Measurements from ENCODE around the gene HDGFL2.
A peak's percentile ranks its signal among the peaks of the same experiment; 100 is the strongest.
"Not testable (repeated sequence)": the region's sequence is repeated elsewhere in the genome, so short reads cannot be mapped to it uniquely, and the experiment has no call there.

Gene HDGFL2

DNA sequence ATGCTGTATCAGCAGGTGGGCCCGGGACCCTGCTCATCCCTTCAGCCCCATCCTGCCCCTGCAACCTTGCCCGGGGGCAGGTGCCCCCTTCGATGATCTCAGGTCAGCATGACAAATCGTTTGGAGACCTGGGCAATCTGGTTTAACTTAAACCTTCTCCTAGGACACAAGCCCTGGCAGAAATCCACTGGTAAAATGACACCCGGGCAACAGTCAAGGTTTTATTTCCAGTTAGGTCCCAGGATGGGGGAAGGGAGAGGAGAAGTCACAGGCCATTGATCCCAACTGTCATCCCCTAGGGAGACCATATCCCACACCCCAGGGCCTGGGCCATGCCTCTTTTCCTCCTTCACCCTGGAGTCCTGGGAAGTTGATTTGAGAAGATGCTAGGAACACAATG, 64.7 kb downstream of the HDGFL2 start:
- DNase-seq = no peak

DNA sequence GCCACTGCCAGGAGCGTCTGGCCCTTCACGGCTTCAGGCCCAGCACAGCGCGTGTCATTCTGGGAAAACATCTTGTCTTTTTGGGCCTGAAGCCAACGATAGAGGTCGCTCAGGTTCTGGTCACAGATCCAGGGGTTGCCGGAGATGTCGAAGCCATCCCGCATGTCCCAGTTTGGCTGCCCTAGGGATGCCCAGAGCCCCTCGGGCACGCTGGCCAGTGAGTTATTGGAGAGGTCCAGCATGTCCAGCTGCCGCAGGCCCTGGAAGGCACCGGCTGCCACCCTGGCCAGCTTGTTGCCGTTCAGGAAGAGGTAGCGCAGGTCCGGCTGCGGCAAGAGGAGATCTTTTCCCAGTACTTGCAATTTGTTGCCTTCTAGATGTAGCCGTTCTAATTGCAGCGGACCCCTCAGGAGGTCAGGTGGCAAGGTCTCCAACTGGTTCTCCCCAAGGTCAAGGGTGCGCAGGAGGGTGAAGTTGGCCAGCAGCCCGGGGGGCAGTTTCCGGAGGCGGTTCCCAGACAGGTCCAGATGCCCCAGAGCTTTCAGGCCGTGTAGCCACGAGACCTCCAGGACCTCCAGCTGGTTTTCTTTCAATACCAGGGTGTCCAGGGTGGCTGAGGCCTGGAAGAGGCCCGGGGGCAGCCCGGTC, 66.0 kb downstream of the HDGFL2 start:
- peak; percentile 48 for DNase-seq

DNA sequence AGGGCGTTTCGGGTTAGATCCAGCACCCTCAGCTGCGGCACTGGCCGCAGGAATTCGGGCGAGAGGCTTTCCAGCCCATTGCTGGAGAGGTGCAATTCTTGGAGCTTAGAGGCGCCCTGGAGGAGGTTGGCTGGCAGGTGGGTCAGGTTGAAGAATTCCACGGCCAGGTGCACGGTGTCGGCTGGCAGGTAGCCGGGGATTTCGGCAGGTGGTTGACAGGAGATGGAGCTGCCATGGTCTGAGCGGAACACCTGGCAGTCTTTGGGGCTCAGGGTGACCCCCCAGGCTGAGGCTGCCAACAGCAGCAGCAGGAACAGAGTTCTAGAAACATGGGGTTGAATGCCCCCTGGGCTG, 66.5 kb downstream of the HDGFL2 start:
- DNase-seq = peak; percentile 50

DNA sequence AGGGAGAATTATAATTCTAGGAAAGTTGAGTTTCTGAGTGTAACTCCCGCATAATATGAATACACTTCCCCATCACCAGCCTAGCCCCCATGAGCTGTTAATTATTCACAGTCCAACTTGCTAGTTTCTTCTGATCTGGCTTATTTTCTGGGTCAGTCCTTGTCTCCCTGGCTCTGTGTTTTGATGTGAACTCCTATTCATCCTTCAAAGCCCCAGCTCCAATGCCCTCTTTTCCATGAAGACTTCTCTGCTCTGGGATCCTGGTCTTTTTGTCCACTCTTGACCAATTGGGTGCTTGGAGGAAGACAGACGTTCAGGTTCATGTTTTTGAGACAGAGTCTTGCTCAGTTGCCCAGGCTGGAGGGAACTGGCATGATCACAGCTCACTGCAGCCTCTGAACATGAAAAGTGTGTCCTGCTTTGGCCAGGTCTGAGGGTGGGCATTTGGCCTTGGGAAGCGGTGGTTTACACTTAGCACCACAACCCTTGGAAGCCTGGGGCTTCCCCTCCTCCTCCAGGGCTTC, 67.1 kb downstream of the HDGFL2 start:
- DNase-seq = no peak

DNA sequence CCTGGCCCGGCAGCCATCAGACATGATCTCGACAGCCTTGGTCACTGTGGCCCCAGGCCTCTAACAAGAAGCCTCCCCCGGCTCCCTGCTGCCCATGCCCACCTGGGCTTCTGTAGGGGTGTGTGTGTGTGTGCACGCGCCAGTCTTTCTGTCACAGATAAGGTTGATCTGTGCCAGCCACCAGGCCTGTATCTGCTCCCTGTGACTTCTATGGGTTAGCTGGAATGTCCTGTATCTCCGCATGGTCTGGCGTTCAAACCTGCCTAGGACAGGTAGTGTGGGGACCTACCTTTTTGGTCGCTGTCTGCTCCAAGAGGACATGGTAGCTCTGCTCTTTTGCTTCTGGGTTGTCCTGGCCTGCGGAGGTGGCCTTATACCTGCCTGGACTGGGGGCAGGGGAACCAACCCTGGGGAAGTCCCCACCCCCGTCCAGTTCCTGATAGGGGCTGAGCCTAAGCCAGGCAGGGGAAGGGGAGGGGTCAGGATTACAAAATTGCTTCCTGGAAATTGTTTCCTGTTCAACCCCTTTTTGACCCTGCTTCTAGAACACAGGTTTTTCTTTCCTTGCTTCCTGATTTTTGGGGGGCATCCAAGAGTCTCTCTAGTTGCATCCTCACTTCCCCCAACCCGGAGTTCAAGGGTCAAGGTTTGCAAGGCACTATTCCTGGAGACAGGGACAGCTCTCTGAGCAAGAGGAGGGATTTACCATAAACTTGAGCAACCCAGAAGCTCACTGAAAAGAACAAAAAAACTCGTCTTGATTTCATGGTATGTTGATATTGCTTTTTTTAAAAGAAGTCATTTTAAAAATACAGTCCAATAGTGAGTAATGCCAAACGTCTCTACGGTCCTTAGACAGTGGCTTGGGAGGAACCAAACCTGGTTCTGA, 67.8 kb downstream of the HDGFL2 start, which contains the start of gene LRG1:
Gene LRG1 (minus strand): TSS at position 344 of the 889 bp plus-strand sequence. CDS start 23 bp downstream, at position 321.
- DNase-seq = peak; percentile 56

DNA sequence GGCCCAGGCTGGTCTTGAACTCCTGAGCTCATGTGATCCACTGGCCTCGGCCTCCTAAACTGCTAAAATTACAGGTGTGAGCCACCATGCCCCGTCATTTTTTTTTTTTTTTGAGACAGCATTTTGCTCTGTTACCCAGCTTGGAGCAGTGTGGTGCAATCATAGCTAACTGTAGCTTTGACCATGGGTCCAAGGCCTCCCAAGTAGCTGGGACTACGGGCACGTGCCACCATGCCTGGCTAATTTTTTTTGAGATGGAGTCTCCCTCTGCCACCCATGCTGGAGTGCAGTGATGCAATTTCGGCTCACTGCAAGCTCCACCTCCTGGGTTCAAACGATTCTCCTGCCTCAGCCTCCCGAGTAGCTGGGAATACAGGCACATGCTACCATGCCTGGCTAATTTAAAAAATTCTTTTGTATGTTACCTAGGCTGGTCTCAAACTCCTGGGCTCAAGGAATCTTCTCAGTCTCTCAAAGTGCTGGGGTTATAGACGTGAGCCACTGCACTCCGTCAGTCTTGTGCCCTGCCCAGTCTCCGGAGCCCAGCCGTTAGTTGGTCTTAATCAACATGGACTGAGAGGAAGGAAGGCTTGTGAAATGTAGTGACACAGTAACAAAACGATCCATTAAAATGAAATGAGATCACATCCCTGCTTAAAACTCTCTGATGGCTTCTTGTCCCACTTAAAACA, 69.2 kb downstream of the HDGFL2 start:
- no peak for DNase-seq

DNA sequence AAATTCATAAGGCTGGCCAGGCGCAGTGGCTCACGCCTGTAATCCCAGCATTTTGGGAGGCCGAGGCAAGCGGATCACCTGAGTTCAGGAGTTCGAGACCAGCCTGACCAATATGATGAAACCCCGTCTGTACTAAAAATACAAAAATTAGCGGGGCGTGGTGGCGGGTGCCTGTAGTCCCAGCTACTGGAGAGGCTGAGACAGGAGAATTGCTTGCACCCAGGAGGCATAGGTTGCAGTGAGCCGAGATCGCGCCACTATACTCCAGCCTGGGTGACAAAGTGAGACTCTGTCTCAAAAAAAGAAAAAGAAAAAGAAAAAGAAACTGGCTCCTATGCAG, 69.7 kb downstream of the HDGFL2 start:
- DNase-seq = not testable (repeated sequence)

DNA sequence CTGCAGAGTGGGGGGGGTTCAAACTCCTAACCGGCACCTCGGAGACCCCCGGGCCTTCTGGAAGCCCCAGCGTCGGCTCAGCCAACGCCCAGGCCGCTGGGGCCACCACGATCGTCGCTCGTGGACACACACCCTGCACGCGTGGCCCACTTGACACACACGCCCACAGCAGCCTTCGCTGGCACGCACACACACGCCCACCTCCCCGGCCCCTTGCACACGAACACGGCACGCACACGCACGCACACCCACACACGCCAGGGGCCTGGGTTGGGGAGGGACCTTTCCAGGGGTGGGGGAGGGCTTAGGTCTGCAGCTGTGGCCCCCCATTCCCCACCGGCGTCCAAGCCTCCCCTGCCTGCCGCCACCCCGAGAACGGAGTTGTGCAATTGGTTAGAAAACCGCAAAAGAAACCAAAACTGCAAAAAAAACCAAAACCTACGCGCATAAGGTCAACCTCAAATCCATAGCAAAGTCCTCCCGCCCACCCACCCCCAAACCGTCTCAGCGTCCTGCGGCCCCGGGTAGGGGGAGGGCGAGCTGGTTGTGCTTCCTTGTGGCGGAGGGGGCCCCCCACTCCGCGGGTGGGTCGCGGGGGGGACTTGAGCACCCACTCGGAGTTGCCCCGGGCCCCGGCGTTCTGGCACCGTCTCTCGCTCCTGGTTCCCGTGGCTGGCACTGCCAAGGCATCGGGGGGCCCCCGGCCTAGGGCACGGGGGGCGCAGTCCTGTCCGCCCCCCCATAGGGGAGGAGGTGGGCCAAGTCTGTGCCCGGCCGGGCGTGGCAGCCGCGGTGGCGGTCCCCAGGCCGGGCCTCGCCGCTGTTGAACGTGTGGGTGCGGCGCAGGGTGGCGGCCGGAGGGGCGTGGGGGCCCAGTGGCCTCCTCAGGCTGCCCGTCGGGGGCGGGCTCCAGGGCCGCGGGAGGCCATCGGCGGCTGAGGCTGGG, 71.1 kb downstream of the HDGFL2 start:
- no peak for DNase-seq

DNA sequence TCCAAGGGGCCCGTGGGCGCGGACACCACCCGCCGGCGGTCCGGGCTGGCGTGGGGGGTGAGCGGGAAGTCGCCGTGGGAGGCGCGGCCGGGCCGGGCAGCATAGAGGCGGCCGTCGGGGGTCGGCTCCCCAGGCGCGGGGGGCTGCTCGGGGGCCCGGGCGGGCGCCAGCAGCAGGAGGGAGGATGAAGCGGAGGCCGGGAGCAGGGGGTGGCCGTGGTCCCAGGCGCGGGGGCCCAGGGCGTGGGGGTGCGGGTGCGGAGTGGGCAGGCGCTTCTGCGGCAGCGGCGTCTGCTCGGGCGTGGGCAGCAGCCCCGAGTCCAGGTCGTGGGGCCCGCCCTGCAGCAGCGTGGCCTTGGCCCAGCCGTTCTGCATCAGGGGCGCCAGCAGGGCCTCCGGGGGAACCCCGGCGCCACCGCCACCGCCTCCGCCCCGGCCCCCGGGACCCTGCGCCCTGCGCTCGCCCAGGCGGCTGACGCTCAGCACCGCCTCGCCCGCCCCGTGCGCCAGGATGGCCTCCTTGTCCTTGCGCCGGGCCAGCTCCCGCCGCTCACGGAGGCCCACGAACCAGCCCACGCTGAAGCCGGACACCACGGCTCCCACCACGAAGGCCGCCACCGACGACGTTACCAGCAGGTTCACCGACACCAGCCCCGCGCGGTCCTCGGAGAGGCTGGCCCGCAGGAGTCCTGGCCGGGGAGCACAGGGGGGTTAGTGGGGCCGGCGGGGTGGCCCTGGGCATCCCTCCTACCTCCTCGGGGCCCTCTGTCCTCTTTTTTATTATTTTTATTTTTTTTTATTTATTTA, 71.9 kb downstream of the HDGFL2 start:
- no peak for DNase-seq

DNA sequence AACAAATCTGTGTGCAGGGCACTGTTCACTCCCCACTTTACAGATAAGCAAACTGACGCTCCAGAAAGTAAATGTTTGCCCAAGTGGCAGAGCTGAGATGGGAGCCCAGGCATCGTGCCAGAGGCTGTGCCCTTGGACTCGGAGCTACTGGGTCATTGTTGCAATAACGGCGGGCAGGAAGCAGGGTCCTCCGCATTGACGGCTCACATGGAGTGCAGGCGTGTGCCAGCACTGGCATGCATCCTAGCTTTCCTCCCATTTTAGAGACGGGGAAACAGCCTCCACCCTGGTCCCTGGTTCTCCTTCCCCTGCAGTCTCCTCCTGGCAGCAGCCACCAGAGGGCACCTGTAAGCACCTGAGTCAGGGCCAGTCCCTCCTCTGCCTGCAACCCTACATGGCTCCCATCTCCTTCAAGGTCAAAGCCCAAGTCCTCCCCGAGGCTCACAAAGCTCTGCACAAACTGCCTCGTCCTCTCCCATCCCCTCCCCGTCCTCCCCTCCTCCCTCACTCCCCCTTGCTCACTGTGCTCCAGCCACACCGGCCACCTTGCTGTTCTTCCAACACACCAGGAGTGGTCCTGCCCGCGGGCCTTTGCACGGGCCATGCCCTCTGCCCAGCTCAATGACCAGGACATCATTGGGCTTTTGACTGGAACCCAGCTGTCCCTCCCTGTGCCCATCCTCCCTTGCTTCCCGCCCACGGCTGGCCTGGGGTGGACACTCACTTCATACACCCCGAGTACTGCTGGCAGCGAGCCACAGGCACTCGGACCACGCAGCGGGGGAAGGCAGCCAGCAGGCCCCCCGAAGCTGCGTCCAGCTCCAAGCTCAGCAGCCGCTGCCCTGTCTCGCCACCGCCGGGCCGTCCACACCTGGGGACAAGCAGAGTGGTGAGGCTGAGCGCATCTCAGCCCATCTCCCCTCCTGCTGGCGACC, 75.5 kb downstream of the HDGFL2 start:
- peak; percentile 65 for DNase-seq

DNA sequence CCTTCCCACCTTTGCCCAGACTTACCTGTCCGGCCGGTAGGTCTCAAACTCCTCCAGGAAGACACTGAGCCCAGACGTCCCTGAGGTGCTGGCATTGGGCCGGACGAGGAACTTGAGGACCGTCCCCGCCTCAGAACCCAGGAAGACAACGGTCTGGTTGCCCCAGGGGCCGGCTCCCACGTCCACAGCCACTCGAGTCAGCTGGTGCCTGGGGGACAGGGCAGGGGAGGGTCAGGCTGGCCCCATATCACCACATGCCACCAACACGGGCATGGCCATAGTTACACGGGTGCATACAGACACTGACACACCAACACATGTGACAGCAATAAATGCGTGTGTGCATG, 76.1 kb downstream of the HDGFL2 start:
- no peak for DNase-seq

DNA sequence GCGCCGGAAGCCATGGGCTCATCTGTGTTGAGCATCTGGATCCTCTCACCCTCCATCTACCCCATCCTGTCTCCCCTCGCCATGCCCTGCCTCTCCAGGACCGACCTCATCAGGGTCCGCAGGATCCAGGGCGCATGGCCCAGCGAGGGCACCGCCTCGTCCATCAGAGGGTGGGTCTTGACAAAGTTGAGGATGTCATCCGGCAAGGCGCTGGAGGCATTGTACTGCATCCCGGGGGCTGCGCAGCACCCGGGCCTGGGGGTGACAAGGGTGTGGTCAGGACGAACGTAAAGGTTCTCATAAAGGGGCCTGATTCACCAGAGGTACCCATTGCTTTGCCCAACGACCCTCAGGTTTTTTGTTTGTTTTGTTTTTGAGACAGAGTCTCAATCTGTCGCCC, 77.9 kb downstream of the HDGFL2 start:
- no peak for DNase-seq

DNA sequence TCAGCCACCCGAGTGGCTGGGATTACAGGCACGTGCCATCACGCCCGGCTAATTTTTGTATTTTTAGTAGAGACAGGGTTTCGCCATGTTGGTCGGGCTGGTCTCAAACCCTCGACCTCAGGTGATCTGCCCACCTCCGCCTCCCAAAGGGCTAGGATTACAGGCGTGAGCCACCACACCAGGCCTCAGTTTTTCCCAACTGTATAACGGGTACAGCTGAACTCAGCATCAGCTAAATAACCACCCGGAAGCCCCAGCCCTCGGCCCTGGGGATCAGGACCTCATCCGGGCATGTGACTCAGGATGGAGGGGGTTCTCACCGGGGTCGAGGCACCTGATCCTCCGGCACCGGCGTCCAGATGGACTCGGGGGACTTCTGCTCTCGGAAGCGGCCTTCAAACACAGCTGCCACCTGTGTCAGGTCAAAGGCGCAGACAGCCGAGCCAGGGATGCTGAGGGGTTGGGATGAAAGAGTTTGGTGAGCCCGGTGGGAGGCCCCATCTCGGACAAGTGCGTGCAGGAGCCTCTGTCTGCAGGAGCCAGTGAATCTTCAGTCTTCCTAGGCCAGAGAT, 78.5 kb downstream of the HDGFL2 start:
- no peak for DNase-seq
